Stimulated activated CD8-positive, alpha-beta memory T cell treated with anti-CD3 and anti-CD28 coated beads, Interleukin-12 subunit alpha, Interleukin-12 subunit beta, amount 100 ng/mL, for 24 hours (primary cell): ENCODE measurements around the gene IGF2.
"Not testable (repeated sequence)": the region's sequence is repeated elsewhere in the genome, so short reads cannot be mapped to it uniquely, and the experiment has no call there.

Source experiments
- DNase-seq: peaks from one replicate; pipeline ENCODE4 v3.0.0-alpha.2; 2020; ENCODE audit errors: extremely low read depth

Gene IGF2, protein sequence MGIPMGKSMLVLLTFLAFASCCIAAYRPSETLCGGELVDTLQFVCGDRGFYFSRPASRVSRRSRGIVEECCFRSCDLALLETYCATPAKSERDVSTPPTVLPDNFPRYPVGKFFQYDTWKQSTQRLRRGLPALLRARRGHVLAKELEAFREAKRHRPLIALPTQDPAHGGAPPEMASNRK

GRCh38 chr11:2139123-2139521 is at the start of gene IGF2:
IGF2 (minus strand) TSS chr11:2139389; CDS start chr11:2135523, 3,866 bp downstream.
- no peak for DNase-seq

- no peak for DNase-seq
Observed at GRCh38 chr11:2188745-2189144, 49.6 kb upstream of the IGF2 start.

GRCh38 chr11:2187280-2187707 is 48.1 kb upstream of the IGF2 start:
- no peak for DNase-seq

DNA sequence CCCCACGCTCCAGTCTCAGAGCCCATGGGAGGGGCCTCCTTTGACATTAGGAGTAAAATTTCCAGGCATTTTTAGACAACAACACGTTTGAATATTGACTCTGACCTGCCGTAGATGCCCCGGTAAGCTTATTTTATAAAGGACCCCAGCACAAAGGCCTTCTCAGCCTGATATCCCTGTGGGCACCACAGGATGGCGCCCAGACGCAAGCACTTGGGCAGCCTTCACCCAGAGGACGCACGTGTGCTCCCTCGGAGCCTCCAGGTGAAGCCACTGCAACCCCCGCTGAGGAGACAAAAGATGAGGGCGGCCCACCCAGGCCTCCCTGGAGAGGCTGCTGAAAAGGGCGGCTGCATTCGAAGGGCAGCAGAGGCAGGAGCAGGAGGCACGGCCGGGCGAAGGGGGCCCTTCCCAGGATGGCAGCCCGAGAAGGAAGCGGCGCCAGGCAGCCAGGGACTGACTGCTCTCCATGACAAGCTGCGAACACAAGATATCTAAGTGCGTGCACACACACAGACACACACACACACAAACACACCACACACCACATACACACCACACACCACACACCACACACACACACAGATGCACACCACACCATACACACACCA is 47.6 kb upstream of the IGF2 start:
- DNase-seq, result no peak

DNA sequence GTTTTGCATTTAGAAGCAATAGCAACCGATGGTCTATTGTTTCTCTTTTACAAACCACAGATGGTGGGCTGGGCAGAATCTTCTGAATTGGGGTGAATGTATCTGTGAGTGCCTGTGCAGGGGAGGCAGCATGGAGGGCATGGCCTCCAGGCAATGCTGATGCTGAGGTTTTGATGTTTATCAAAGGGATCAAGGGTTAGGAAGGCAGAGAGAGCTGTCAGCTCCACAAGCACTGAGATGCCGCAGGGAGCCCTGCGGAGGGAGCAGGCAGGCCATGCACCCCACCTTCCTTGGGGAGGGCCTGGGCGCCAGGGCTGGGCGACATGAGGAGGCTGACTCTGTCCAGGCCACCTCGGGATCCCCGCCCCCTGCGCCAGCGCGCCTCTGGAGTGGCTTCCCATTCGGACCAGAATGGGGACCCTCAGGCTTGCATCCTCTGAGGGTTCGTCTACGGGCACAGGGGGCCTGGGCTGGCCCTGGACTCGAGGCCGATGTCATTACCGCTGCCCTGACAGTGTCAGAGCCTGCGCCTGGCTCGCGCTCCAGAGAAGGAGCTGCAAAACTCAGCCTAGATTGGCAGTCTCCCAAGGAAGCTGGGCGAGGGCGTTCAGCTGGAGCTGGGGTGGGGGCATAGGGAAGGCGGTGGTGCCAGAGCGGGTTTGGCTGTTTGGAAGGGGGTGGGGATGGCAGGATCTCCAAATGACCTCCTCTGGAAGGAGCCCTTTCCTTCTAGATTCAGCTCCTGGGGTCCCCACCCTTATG is 46.3 kb upstream of the IGF2 start:
- no peak for DNase-seq

- no peak for DNase-seq
Observed at GRCh38 chr11:2182692-2183474, 43.7 kb upstream of the IGF2 start.

- no peak for DNase-seq
Observed at GRCh38 chr11:2182075-2182474, 42.9 kb upstream of the IGF2 start.

- DNase-seq, result no peak
Observed at GRCh38 chr11:2180789-2181370, 41.7 kb upstream of the IGF2 start.

GRCh38 chr11:2180347-2180746 is 41.2 kb upstream of the IGF2 start:
- no peak for DNase-seq

DNA sequence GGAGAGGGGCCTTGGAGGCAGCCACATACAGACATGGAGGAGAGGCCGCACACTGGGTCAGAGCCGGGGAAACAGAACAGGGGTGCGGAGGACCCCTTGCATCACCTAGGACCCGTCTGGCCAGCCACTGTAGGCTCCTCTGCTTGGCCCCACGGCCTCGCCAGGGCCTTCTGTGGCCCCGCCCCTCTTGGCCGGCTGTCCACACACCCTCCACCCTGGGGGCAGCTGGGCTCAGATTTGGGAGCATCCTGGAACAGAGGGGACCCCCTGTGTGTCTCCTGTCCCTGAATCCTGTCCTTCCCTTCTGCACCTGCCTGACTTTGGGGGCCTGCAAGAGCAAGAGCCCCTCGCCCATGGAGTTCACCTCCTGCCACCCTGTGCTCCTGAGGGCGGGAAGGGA is 40.3 kb upstream of the IGF2 start:
- no peak for DNase-seq

DNA sequence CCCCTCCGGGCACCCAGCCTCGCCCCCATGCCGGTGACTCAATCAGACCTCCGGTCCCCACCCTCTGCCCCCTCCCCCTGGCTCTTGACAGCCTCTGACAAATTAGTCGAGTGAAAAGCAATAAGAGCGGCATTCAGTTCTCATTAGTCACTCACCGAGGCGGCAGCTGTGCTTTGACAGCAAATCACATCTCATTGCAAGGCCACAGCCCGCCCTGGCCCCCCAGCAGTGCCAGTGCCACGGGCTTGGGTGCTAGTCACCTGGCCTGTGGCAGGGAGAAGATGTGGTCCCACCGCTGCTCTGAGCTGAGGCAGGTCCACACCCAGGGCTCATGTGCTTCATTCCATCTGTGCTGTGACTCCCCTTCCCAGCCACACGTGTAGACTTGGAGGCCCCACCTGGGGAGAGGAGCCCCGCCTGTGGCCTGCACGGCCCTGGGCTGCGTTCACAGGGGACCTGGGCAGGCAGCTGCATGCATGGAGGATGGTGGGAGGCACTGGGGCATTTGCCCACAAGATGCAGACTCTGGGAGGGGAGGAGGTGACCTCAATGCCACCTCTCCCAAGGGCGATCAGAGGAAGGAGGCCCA is 39.8 kb upstream of the IGF2 start:
- no peak for DNase-seq

GRCh38 chr11:2178055-2178773 is 39.0 kb upstream of the IGF2 start:
- not testable (repeated sequence) for DNase-seq

- no peak for DNase-seq
Observed at GRCh38 chr11:2177076-2177475, 37.9 kb upstream of the IGF2 start.

DNA sequence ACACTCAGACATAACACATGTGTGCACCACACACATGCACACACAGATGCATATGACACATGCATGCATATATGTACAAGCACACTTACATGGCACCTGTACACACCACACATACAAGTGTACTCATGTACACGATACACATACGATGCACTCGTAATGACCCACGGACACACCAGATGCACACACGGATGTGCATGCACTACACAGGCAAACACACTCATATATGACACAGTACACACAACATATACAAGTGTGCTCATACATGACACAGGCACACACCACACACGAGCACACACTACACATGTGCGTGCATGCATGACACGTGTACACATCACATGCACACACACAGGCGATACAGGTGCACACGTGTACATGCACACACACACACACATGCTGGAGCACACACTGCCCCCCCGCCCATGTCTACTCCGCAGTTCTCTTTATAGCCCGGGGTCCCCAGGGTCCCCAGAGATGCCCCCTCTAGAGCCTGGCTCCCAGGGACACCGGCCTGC is 37.3 kb upstream of the IGF2 start:
- no peak for DNase-seq

DNA sequence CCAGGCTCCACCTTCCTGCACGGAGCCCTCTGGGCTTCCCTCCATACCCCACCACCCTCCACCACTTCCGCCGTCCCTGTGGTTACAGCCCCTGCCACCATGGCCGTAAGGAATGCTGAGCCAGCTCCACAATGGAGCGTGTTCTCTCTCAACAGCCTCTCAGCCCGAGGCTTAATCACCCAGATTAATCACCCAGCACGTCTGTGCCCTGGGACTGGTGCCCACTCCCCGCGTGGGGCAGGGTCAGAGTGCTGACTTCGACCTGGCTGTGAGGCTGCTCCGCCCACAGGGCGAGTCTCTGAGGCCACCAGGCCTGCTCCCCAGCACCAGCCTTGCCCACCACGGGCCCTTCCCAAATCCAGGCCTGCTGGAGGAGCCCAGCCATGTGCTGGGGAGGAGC is 36.5 kb upstream of the IGF2 start:
- DNase-seq, result no peak

DNA sequence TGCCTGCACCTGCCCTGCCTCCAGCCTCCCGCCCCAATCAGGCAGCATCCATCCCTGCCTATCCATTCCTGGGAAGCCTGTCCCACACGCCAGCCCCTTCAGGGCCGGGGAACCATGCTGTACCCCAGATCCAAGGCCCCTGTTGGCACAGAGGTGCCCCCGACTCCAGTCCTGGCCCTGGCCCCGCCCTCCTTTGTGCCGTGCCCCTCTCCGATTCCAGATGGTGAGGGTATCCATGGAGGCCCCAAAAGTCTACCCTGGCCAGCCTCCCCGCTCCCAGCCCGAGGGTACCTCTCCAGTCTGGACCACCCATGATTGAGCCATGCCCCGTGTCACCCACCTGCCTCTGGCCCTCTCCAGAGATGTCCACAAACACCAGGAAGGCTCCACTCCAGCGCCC is 35.2 kb upstream of the IGF2 start:
- DNase-seq, result no peak

DNA sequence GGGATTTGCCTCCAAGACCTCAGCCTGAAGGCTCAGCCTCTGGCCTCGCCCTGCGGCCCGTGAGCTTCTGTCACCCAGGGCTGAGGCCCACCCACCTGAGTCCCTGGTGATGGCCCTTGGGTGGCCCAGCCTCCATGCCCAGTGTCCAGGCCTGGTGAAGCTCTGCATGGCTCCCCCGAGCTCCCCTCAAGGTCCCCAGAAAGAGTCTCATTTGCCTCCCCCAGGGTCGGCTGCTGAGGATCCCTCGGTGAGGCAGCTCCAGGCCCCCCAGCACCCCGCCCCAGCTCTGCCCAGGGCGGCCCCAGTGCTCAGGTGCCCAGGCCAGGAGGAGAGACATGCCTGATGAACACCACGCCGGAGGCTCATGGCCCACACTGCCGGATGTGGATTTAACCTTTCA is 34.6 kb upstream of the IGF2 start:
- DNase-seq, result no peak

DNA sequence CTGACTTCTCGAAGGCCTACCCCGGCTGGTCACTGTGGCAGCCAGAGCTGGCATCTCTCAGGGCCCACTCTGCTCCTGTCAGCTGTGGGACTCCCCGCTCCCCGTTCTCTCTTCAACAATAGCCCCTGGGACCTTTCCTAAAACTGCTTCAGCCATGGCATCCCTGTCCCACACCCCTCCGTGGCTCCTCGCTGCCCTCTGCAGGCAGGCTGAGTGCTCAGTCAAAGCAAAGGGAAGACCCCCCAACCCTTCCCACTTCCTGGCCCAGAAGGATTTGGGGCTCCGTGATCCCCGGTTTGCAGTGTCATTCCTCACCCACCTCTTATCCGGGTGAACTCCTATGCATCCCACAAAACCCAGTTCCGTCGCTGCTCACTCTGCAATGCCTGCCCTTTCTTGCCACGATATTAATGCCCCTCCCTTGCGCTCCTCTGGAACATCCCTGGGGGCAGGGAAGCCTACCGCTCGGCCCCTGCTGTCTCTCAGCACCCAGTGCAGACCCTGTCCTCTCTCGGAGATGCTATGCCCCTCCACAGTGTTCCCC is 34.0 kb upstream of the IGF2 start:
- DNase-seq, result no peak

DNA sequence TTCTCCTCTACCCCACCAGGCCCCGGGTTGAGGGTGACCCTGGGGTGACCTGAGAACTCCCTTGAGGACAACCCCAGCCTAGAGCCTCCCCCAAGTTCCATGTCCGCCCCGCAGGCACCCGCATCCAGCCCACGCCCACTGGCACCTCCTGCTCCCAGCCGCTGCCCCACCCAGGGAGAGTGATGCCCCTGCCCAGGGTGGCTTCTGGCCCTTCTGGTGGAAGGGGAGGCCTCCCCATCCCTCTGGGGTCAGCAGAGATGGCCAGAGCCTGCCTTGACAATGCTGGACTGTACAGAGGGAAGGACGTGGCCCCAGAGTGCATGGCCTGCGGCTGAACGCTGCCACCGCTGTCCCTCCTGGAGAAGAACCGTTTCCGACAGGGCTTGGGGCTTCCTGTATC is 33.5 kb upstream of the IGF2 start:
- no peak for DNase-seq

- DNase-seq, result no peak
Observed at GRCh38 chr11:2171591-2172003, 32.4 kb upstream of the IGF2 start, which contains the start of gene TH. TH (minus strand) TSS chr11:2171815; CDS start chr11:2171786, 29 bp downstream.
